HL-60/S4 treated with retinoic acid at 250 ng/mL for 4 days and 3 days (cell line): Measurements from ENCODE around the gene POLR3H.

Source experiments
- in situ Hi-C: fragments of 300-500 bp; cut with MboI; formaldehyde crosslinking; loops from 2 replicates; pipeline ENCODE4 v1.7.0; 2022; ENCODE audit warnings: low sequenced_read_pairs

Gene POLR3H

DNA sequence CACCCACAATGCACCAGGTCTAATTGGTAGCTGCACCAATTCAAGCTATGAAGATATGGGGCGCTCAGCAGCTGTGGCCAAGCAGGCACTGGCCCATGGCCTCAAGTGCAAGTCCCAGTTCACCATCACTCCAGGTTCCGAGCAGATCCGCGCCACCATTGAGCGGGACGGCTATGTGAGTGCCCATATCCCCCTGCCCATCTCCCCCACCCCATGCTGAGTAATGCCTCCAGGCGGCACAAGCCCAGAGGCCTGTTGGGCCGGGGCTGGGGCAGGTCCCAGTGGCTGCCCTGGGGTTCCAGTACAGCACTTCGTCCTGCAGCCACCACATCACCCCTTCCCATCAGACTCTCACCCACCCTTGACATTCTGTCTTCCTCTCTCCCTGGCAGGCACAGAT lies 21.5 kb downstream of the POLR3H start:
- in situ Hi-C loops: no loop called here

DNA sequence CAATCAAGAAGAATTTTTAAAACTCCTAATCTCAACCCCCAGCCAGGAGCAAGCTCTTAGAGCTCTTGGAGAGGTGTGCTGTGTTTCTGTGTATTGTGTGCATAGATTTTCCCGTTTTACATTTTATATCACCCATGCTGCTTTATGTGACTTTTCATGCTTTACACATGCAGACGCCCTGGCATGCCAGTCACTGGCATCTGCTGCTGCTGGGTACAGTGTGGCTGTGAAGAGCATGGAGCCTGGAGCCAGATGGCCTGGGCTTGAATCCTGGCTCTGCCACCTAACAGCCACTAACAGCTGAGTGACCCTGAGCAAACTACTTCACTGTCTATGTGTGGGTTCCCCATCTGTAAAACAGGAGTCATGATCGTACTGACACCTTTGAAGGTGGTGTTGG lies 23.1 kb downstream of the POLR3H start:
- in situ Hi-C loops: no loop called here

DNA sequence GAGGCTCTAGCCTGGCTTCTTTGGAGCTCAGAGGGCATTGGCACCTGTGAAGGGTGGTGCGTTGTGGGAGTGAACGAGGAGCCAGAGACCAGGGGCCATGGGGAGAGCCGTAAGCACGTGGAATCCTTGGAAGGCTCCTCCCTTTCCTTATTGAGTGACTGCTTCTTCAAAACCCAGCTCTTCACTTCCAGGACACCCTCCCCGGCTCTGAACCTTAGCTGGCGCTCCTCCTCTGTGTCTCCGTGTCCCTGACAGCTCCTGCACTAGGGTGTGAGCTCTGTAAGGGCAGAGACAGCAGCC lies 26.3 kb downstream of the POLR3H start:
- in situ Hi-C loops: loop anchor here (5.0 kb wide), 1 partner anchor 116 kb away; no protein-coding TSS in a partner anchor

DNA sequence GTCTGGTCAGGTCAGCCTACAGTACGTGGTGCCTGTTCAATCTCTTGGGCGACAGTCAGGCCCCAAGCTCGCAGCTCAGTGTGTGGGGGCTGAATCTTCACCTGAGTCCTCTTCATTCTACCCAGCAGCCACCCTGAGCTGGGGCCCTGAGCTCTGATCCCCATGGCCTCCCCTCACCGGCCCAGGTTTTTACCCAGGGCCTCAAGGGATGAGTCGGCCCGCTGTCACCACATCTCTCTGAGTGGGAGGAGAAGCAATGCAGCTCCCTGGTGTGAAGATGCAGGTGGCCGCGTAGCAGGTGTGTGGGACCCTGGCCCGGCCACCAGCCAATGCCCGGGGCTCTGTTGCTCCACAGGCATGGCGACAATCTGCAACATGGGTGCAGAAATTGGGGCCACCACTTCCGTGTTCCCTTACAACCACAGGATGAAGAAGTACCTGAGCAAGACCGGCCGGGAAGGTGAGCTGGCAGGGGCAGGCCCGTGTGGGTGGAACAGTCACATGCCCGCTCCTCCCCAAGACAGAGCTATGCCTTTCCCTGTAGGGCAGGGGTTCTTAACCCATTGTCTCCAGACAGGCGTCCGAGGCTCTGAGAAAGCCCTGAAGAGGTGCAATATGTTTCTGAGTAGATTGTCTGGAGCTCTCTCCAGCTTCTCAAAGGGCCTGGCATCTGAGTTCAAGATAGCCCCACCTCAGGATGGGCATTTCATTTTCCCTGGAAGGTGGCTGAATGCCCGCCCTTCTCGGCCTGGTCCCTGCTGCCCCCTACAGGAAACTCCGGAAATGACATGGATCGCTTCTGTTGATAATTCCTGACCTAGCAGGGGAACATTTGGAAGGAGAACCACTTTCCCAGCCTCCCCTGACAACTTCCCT lies 26.9 kb downstream of the POLR3H start:
- in situ Hi-C loops: loop anchor here (5.0 kb wide), 1 partner anchor 115 kb away; no protein-coding TSS in a partner anchor

DNA sequence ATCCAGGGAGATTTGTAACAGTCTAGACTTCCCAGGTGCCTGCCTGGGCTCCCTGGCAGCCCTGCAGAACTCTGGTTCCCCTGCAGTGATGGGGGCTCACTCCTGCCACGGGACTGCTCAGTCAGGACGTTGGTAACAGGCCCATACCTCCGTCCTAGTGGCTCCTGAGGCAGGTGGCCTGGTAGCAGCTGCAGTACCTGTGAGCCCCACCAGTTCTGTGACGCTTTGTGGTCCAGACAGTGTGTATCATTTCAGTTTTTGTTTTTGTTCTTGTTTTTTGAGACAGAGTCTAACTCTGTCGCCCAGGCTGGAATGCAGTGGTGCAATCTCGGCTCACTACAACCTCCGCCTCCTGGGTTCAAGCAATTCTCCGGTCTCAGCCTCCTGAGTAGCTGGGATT lies 27.8 kb downstream of the POLR3H start:
- in situ Hi-C loops: loop anchor here (5.0 kb wide), 1 partner anchor 114 kb away; no protein-coding TSS in a partner anchor

DNA sequence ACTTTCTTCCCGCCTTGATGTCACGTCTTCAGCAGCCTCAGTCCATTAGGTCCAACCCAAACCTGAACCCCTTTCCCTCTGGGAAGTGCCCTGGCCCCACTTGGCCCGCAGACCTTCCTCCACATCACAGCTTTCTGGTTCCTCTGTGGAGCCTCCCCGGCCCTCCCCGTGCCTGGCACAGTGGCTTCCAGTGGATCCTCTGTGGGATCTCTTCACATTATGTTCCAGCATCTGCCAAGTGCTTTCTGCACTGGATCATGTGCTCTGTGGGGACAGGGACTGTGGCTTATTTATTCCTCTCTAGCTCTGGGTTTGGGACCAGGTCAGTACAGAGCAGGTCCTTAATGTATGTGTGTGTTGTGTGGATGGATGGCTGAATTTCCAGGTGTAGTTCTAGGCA lies 30.9 kb downstream of the POLR3H start:
- in situ Hi-C loops: no loop called here

DNA sequence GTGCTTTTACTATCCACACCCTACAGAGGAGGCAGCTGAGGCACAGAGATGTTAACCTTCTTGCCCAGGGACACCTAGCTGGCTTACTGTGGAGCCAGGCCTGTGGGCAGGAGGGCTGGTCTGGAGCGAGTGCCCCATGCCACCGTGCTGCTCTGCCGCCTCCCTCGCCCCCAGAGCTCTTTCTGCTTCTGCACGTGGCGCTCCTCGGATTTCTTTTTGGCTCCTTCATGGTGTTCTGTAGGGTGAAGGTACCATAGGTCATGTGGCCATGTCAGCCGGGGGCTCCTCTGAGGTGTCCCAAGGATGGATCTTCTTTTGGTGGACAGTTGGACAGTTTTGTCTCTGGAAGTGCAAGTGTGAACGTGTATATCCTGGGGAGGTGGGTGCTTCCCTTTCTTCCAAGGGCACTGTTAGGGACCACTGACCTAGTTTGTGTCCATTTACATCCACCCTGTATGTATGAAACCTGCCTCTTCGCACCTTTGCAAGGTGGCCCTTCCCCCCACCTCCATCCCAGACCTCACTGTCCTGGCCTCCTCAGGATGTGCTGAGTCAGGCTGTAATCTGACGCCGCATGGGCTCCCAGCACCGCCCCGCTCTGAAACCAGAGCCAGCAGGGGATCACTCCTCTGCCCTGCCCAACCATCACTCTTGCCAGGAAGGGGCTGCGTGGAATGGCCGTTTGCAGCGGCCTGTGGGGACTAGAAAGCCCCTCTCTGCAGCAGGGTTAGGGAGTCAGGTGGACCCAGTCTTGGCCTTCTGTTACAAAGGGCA lies 31.7 kb downstream of the POLR3H start:
- in situ Hi-C loops: no loop called here

DNA sequence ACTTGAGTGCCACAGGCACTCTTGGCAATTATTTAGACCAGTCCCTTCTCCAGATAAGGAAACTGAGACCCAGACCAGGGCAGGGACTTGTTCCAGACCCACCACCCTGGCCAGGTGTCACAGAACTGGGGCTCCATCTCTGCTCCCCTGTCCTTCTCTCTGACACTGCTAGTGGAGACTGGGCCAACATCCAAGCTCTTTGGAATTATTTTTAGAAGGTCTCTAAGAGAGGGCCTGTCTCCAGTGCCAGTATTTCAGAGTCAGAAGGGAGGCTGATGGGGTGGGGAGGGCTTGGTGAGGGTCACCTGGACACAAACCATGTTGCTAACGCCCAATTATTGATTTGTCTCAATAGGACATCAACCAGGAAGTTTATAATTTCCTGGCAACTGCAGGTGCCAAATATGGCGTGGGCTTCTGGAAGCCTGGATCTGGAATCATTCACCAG lies 32.7 kb downstream of the POLR3H start:
- in situ Hi-C loops: no loop called here

DNA sequence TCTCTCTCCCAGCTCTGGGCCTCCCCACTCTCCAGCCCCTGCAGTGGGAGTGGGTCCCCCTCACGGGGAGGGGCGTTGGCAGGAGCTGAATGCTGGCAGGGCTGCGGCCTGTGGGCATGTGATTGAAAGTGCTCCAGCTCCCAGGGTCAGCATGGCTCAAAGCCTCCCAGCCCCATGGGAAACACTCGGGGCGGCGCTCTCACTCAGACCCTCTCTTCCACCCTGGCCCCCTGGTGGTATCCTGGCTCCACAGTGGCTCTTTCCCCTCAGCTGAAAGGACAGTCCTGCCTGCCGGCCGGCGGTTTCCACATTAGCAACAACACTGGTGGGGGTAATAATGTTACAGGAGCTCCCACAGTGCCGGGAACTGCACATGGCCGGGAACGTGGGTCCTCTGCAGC lies 35.5 kb downstream of the POLR3H start:
- in situ Hi-C loops: no loop called here

DNA sequence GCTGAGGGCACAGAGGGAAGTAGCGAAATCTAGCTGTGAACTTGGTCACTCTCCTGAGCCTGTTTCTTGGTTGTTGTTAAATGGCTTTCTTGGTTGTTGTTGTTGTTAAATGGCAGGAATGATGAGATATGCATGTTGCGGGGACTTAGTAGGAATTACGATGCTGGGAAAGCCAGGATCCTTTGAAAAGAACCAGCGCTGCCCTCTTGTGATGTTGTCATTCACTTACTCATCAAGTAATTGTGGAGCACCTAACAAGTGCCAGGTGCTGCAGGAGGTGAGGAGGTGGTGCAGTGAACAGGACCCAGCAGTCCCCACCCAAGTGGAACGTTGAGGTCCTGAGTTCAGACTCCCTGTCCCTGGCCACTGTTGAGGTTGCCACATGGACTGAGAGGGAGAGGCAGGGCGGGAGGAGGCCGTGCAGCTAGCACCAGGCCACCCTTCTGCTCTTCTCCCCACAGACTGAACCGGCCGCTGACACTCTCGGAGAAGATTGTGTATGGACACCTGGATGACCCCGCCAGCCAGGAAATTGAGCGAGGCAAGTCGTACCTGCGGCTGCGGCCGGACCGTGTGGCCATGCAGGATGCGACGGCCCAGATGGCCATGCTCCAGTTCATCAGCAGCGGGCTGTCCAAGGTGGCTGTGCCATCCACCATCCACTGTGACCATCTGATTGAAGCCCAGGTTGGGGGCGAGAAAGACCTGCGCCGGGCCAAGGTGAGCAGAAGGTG lies 36.8 kb downstream of the POLR3H start:
- in situ Hi-C loops: no loop called here

- in situ Hi-C loops: no loop called here
These were observed 38.6 kb downstream of the POLR3H start for GRCh38 chr22:41505511-41506220.

DNA sequence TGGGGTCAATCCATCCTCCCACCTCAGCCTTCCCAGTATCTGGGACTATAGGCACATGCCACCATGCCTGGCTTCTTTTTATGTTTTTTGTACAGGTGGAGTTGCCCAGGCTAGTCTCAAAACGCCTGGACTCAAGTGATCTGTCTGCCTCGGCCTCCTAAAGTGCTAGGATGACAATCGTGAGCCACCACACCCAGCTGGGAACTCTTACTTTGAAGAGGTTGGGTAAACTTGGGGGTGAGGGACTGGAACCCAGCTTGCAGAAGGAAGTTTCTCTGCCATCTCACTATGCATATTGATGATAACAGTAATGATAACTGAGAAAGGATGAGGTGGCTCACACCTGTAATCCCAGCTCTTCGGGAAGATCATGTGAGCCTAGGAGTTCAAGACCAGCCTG lies 39.5 kb downstream of the POLR3H start:
- in situ Hi-C loops: no loop called here

- in situ Hi-C loops: no loop called here
These were observed 39.9 kb downstream of the POLR3H start for GRCh38 chr22:41504397-41504796.

DNA sequence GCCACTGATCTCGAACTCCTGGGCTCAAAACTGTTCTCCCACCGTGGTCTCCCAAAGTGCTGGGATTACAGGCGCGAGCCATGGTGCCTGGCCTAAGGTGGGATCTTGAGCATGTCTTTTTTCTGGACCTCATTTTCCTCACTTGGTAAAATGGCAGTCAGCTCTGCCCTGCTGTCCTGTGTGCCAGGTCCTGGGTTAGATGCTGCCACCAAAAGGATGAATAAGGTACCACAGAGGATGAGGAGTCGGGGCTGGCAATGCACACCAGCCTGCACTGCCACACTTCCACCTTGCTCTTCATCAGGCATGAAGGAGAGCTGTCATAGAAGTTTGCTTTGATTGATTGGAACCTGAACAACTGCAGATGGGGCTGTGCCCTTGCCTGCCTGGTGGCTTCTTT lies 43.1 kb downstream of the POLR3H start:
- in situ Hi-C loops: no loop called here

- in situ Hi-C loops: no loop called here
These were observed 44.0 kb downstream of the POLR3H start for GRCh38 chr22:41500303-41500702.

GRCh38 chr22:41499624-41500280 lies 44.5 kb downstream of the POLR3H start:
- in situ Hi-C loops: no loop called here

GRCh38 chr22:41498303-41498835 lies 45.9 kb downstream of the POLR3H start:
- in situ Hi-C loops: no loop called here

DNA sequence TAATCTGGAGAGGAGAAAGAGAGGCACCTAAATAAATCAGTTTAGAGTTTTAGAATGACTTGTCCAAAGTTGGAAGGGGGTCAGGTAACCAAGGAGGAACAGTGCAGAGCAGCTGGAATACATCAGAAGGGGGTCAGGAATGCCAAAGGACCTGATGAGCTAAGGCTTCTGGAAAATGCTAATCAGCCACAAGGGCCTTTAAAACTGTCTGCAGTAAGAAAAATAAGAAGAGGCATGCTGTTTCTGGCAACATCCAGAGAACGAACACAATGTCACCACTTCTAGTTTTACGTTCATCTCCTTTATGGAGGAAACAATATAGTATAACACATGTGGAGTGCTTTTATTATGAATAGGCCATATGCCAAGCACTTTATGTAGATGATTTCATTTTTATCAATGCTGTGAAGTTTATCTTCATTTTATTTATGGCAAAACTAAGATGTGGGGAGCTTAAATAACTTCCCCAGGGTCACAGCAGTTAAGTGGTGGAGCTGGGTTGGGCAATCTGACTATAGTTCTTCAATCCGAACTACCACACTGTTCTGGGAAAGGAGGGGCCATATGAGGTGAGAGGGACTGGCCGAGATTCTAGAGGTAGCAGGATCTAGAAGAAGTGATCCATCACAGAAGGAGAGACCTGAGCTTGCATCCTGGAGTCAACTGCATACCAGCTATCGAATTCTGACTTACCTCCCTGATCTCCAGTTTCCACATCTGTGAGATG lies 52.7 kb downstream of the POLR3H start:
- in situ Hi-C loops: no loop called here
